Upper lobe of left lung (tissue), 4 donors: ENCODE measurements around the gene CAMTA2.

Experiments used
- EP300 ChIP-seq, 4 donors: sonication (generic); formaldehyde crosslinking; IDR thresholded peaks; one replicate each; pipeline ENCODE4 v1.5.1; 2017; ENCODE audit warnings: antibody characterized with exemption in 4 of 4, control low read depth in 2 of 4
- POLR2A ChIP-seq, 4 donors: fragments of 450-650 bp; IDR thresholded peaks; one replicate each; pipeline ENCODE4 v1.5.1; 2016 to 2017; ENCODE audit warnings: antibody characterized with exemption in 4 of 4, mild to moderate bottlenecking in 2 of 4
- POLR2AphosphoS5 ChIP-seq, 2 donors: sonication (generic); formaldehyde crosslinking; IDR thresholded peaks; one replicate each; pipeline ENCODE4 v1.5.1; 2017; ENCODE audit warnings: antibody characterized with exemption in 2 of 2
- TF ChIP-seq, protein P1 (sequence below), 6 experiments: fragments of 450-650 bp in 4 of 6; fragments of 200-600 bp in 2 of 6; sonication (generic) in 2 of 6; IDR thresholded peaks; one replicate each; pipeline ENCODE4 v1.5.1; 2016 to 2019; ENCODE audit warnings: antibody characterized with exemption in 6 of 6

GRCh38 chr17:5032865-5033264 is 45.4 kb upstream of the CAMTA2 start:
- TF ChIP-seq, protein P1, sequence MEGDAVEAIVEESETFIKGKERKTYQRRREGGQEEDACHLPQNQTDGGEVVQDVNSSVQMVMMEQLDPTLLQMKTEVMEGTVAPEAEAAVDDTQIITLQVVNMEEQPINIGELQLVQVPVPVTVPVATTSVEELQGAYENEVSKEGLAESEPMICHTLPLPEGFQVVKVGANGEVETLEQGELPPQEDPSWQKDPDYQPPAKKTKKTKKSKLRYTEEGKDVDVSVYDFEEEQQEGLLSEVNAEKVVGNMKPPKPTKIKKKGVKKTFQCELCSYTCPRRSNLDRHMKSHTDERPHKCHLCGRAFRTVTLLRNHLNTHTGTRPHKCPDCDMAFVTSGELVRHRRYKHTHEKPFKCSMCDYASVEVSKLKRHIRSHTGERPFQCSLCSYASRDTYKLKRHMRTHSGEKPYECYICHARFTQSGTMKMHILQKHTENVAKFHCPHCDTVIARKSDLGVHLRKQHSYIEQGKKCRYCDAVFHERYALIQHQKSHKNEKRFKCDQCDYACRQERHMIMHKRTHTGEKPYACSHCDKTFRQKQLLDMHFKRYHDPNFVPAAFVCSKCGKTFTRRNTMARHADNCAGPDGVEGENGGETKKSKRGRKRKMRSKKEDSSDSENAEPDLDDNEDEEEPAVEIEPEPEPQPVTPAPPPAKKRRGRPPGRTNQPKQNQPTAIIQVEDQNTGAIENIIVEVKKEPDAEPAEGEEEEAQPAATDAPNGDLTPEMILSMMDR (IDR thresholded peaks at IDR 0.05) = no peak
- TF ChIP-seq POLR2A (IDR thresholded peaks at IDR 0.05) (no peak), POLR2AphosphoS5 (IDR thresholded peaks at IDR 0.05) (no peak), EP300 (IDR thresholded peaks at IDR 0.05) (no peak)
